DMS 273 (cell line): ENCODE results near the gene MCM3.

Experiments
- DNase-seq: peaks from one replicate; lab custom pipeline; 2025; ENCODE audit not compliant: unreplicated experiment; lab: John Stamatoyannopoulos, UW

MCM3 gene

DNA sequence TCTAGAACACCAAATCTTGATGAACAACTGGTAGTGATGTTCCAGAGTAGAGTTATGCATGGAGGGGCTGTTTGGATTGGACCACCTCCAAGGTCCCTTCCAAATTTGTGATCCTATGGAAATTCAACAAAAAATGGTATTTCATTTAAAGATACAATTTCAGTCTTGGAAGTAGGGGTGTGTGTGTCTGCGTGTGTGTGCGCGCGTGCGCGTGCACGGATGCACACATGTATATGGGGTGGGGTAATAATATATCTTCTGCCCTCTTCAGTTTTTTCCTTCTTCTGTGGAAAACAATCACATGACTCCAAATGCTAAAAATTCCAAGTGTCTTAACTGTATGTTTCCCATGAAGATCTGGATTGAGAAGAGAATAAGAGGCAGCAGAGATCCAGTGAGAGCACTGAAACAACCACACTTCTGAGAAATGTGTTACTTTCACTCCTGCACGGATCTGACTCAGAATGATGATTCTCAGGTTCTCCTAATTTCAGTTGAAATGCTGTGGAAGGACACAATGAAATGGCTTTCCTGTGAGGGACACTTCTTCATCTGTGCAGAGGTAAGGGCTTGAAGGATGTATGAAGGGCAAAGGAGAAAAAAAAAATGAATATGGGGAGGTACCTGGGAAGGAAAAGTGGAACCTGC lies 29.7 kb downstream of the MCM3 start:
- no peak for DNase-seq

DNA sequence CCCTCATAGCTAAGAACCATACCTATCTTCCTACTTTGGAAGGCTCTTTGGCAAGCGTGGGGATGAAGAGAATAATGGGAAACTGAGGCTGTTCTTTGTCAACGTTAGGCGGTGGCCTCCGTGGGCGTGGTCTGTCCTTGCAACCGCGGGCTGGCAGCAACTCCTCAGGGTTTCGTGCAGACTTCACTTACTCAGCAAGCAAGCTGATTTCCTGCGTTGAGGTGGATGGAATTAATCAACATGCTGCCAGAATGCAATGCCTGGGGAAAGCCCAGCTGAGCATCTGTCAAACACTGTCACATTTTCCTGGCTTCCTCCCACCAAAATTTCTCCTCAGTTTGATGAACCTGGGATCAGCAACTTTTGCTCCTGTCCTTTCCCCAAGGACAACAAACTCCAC lies 31.0 kb downstream of the MCM3 start:
- DNase-seq = peak; percentile 11

DNA sequence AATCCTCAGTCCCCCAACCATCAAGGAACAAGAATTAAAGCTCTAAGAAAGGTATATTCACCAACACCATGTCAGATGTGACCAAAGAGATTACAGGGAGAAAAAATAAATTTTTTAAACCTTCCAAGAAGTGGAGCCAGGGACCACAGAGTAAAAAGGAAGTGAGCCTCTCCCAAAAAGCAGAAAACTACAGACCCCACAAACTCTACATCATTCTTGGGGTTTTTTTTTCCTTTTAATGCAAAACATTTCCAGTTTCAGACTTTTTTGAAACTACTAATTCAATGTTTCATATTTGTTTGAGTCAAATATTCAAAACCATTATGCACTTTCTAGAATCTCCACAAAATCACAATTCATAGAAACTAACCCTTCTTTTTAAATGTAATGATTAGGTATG lies 33.4 kb downstream of the MCM3 start:
- DNase-seq = no peak

DNA sequence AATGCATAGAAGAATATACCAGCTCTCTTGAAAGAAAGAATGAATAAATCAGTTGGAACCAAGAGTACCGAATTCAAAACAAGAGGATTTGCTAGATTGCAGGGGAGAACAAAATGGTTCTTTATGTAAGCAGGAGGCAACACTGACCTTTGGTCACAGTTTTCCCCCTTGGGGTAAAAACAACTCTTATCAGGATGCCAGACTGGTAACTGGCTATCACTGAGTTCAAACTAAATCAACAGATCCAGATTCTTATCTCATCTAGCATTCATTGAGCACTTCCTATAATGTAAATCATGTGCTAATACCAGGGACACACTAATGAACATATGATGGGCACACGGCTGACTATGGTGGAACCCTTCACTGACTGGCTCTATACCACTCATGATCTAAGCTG lies 35.5 kb downstream of the MCM3 start:
- no peak for DNase-seq

DNA sequence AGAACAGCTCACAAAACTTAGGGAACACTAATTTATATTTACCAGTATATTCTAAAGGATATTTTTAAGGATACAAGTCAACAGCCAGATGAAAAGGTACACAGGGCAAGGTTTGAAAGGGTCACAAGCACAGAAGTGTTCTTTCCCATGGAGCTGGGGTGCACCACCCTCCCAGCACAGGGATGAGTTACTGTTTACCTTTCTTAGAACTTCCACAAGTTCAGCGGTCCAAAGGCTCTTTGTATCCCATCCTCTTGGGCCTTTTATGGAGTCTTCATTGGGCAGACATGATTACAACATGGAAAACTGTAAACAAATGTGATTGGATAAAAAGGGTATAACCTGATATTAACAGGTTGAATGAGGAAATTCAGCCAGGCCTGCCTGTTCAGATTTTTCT lies 39.1 kb downstream of the MCM3 start:
- DNase-seq = no peak

DNA sequence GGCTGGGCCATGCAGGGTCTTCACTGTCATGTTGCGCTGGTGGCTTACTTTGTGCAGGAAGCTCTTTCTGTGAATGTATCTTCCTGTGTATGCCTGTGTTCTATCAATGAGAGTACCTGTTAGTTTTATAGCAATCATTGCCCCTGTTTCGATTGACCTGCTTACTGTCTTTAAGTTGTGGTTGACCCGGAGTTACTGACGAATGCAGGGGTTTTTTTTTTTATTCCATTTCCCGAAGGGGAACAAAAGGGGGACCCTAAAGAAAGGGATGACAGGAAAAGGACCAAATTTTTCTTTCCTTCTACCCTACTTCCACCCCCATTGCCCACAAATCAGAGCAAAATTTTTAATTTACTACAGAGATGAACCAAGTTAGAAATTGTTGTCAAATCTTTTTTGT lies 40.1 kb downstream of the MCM3 start, which contains the start of gene IL17F:
Gene IL17F (minus strand): TSS at position 101 of the 400 bp plus-strand sequence. CDS start 71 bp downstream, at position 30.
- no peak for DNase-seq

DNA sequence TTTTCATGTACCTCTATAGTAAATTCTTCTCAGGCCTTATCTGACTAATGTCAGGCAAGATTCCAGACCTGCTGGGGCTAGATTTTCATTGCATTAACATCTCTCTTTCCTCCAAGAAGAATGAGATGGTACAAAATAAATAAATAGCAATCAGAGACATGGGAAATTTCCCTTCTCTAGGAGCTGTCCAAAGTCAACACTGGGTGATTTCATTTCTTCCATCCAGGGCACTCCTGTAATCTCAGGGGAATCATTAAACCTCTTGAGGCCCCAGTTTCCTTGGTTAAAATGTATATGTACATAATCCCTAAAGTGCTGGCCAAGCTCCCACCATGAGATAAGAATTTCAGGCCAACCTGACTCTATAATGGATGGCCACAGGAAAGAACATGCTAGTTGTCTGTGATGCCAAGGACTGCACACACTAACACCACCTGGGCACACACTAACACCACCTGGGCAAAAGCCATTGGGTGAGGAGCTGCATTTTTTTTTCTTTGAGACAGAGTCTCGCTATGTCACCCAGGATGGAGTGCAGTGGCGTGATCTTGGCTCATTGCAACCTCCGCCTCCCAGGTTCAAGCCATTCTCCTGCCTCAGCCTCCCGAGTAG lies 41.2 kb downstream of the MCM3 start:
- no peak for DNase-seq

DNA sequence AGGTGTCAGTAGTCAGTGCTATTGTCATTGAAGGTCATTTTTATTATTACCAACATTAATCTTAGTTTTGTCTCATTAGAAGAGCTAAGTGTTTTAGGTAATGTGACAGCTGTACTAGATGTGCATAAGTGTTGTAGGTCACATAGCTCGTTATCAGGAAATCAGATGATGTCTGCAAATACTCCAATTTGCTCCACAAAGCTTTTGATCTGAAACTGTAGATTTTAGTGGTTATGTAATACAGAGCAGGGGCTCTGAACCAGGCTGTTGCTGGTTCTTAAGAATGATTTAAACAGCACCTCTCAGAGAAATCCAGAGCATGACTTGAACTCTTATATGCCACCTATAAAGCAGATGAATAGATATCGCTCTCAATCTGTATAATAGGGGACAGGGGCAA lies 42.7 kb downstream of the MCM3 start:
- no peak for DNase-seq

DNA sequence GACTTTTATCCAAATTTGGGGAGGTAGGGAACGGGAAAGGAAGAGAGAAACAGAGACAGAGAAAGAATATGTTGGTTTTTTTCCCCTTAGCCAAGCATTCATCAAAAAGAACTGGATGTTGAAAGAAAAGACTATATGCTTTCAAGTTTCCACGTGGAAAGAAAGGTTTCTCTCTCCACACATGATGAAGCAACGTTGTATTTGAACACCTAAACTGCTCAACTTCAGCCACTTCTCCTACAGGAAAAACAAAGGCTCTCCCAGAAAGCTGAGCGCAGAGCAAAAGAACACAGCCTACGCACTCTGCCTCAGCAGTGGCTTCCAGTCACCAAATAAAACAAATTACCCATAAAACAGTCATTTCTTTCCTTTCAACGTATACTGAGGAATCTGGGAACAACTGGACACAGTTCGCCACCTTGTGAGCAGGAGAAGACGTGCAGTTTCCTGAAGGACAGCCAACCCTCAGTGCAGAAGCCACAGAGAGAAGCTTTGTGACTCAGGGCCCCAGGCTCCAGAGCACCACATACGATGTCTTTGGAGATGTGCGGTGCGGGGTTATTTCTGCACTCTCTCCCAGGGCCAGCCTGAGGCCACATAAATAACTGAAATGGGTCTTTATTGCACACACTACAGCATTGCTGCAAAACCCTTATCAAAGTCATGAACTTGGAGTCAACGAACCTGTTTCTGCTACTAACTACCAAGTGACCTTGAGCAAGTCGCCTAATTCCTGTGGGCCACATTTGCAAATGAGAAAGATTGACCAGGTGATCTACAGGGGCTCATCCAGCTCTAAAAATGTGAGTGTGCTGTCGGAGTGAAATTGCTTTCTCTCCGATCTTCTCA lies 50.3 kb downstream of the MCM3 start:
- DNase-seq = peak; percentile 62

DNA sequence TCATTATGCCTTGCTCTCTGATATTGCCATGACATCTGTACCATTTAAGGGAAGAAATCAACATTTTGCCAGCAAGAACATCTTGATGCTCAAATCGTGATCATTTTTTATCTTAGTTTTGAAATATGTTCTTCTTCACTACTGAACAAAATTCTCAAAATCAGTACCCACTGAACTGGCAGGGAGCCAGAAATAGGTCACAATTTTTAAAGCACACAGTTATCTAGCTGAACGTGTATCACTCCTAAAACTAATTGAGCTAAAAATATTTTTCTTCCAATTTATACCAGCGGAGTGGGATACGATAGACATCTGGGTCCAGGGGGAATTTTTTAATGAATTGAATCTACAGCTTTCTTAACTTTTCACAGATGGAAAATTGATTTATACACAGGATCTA lies 51.5 kb downstream of the MCM3 start:
- no peak for DNase-seq

DNA sequence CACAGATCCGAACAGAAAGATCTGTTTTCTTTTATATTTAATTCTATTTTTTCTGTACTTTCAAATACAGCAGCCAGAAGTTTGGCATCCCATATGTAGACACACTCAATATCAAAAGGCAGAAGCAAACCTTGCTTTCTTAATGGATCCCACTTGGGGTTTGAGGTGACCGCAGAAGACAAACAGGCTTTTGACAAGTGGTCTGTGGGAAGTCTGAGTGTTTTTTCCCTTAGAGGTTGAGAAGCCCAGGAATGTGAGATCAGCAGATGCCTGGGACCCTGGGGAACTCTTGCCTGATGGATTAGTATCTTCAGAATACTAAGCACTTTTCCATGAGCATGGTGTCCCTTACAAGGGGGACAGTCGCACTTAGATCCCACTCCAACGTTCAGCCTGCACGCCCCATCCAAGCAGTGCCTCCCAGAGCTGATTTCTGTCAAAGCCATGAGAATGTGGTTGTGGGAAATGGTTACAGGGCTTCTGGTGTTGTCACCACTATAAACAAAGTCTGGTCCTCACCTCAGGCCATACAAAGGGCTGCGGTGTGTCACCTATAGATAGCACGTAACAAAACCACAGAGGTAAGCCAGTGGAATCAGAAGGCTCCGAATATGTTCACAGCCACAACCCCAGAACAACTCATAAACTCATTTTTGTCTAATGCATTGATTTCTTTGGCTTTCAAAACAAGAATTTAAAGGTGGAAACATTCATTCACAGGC lies 53.0 kb downstream of the MCM3 start:
- DNase-seq = no peak

DNA sequence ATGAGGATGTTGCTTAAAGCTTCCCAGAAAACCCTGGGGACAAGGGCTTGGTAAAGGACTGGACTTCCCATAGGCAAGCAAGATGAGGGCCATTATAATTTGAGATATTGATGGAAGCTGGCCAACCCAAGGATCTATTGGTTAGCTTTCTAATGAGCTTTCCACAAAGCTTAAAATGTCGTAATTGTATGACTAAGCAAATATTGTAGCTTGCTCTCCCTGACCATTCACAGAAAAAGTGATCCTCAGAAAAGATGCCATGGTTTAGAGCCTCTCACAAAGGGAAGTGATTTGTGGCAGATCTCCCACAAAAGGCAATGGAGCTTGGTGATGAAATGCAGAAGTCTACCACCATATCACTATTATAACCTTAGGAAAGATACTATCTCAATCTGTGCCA lies 53.9 kb downstream of the MCM3 start:
- DNase-seq = no peak

DNA sequence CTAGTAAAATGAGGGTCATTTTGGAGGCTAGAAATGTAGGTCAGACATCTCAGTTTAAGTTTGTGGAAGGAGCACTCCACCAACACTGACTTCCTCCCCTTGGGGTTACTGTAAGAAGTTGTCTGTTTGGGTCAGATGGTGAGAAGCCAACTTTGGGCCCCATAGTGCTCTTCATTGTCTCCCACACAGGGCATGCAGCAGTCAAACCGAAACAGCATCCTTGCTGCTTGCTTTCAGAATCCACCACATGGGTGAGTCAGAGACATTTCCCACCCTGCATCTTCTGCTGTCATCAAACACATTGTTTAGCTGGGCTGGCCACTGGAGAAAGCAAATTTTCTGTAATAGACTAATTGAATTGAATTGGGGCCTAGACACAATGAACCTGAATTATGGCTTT lies 57.0 kb downstream of the MCM3 start:
- no peak for DNase-seq

DNA sequence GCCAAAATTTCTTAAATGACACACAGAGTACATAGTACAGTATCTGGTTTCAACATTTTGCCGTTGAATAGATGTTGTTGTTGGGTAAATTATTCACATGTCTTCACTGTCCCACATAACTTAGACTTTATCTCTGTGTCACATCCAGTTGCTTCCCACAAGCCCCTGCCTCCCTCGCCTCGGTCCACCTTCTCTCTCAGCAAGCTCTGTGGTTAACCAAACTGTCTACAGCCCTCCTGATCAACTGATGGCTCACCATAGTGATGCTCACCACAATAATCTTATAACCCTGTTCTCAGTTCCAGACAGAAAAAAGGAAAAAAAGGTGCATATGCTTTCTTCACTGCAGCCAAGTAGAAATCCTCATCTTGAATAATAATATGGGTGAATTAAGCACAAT lies 63.2 kb downstream of the MCM3 start:
- DNase-seq = no peak

DNA sequence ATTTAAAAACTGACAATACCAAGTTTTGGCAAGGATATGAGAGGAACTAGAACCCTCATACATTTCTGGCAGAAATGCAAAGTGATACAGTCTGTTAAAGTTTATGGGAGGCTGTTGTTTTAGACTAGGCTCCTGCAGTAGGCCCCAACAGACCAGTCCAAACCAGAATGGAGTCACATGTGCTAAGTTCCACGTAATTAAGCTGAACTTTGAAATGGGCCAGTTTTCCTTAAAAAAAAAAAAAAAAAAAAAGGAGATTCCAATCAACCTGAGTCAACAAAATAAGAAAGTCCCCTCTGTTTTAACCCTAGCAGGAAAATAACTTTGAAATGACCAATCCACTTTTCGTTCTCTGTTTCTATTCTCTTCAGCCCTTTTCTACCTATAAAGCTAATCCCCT lies 66.8 kb downstream of the MCM3 start:
- no peak for DNase-seq

DNA sequence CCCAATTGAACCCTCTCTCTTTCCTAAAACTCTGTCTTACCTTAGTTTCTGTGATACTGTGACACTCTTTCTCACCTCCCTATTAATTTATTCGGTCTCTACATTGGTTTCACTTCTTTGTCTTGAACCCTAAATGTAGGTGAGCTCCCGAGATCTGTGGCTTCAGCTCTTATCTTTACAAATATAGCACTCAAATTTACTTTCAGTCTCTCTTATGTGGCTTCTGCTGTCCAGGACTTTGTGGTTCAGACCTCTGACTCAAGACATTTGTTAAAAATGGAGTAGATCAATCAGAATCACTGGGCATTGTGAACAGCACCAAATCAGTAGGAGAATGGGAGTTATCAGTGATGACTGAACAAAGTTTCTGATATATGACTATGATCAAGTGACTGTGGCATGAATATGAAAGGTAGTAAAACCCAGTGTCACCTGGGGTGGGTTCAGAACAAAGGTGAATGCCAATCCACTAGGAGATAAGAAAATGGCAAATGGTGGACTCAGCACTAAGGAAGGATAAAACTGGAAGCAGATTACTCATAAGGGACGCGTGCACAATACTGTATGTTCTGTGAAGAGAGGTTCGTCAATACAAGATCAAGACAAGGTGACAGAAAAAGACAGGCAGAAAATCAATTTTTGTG lies 67.5 kb downstream of the MCM3 start:
- DNase-seq = no peak

DNA sequence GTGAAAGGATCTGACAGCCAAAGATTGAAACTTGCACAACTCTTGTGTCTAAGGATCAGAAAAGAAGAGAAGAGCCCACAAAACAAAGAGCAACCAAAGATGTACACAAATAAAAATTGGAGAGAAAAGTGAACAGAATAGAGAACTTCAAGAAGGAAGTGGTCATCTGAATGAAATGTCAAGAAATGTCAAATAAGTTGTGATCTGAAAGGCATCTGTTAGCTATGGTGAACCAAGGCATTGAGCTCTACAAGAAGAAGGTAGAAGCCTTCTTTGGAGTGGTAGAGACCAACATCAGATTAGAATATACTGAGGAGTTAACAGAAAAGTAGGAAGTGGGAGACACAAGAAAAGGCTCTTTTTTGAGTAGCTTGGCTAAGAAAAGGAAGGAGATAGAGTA lies 68.8 kb downstream of the MCM3 start:
- DNase-seq = no peak
